DOHH2 (cell line): ENCODE measurements around the gene PRRT3.

Experiments
- EZH2phosphoT487 ChIP-seq: fragments of 200-600 bp; sonication (generic); IDR thresholded peaks from 2 replicates; pipeline ENCODE4 v1.6.1; 2017; ENCODE audit warnings: borderline replicate concordance, mild to moderate bottlenecking, antibody characterized with exemption, low read length, moderate library complexity, mixed read lengths
- TF ChIP-seq, protein P1 (sequence below): fragments of 200-600 bp; sonication (generic); IDR thresholded peaks from one replicate; pipeline ENCODE4 v1.5.1; 2014; ENCODE audit warnings: antibody characterized with exemption, mild to moderate bottlenecking, low read depth, low read length; ENCODE audit not compliant: poor library complexity, severe bottlenecking

DNA sequence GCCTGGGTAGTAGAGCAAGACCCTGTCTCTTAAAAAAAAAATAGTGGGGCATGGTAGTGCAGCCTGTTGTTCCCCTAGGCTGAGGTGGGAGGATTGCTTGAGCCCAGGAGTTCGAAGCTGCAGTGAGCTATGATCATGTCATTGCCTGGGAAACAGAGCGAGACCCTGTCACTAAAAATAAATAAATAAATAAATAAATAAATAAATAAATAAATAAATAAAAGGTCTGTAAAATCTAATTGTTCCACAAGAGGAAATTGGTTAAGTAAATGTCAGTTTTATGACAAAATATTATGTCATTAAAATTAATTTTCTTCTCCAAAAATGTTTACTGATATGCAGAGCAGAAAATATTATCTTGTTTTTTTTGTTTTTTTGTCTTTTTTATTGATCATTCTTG lies 13.2 kb downstream of the PRRT3 start:
- TF ChIP-seq, protein P1, sequence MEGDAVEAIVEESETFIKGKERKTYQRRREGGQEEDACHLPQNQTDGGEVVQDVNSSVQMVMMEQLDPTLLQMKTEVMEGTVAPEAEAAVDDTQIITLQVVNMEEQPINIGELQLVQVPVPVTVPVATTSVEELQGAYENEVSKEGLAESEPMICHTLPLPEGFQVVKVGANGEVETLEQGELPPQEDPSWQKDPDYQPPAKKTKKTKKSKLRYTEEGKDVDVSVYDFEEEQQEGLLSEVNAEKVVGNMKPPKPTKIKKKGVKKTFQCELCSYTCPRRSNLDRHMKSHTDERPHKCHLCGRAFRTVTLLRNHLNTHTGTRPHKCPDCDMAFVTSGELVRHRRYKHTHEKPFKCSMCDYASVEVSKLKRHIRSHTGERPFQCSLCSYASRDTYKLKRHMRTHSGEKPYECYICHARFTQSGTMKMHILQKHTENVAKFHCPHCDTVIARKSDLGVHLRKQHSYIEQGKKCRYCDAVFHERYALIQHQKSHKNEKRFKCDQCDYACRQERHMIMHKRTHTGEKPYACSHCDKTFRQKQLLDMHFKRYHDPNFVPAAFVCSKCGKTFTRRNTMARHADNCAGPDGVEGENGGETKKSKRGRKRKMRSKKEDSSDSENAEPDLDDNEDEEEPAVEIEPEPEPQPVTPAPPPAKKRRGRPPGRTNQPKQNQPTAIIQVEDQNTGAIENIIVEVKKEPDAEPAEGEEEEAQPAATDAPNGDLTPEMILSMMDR = no peak
- TF ChIP-seq EZH2phosphoT487 = no peak
